GM19025 (cell line): ENCODE data around the gene NCKAP5.

Experiments used
- ATAC-seq: cut with Tn5 transposase; IDR thresholded peaks from one replicate; pipeline ENCODE4 v1.9.1; 2021; ENCODE audit warnings: mild to moderate bottlenecking, low read depth, moderate library complexity; ENCODE audit not compliant: unreplicated experiment

Gene NCKAP5

DNA sequence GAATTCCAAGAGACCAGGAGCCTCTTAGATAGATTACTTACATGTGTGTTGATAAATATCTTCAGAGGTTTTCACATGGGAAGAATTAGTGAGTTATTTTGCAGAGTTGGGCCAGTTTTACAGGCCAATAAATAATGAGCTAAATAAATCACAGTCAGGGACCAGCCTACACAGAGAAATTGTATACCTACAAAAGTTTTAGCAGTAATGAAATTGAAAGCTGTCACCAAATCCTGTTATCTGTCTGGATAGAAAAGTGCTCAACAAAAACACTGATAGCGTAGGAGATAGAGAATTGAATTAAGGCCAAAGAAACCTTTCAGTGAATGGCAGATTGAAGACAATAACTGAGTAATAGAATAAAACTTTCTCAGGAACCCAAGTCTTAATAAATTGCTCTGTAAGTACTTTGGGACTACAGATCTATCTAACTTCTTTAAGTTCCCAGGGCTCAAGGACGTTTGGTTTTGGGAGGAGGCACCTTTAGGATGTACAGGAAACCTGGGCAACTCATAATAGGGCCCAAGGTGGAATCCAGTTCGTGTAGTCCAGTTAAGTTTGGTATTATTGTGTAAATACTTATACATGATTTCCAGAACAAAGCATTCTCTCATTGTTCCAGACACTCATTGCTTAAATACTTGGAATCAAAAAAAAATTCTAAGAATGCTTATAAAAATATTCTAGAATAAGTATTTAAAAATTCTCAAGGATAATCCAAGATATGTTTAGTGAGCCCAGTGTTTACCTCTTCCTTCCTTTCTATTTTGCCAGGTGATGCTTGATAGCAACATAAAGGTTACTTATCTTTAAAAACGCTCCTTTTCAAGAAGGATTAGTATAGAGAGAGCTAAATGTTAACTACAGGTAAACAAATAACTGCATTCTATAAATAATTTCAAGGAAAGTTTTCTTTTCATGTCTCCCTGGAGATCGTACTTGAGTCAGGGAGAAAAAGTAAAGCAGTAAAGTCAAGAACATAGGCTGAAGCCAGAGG, 134.5 kb downstream of the NCKAP5 start:
- no peak for ATAC-seq

DNA sequence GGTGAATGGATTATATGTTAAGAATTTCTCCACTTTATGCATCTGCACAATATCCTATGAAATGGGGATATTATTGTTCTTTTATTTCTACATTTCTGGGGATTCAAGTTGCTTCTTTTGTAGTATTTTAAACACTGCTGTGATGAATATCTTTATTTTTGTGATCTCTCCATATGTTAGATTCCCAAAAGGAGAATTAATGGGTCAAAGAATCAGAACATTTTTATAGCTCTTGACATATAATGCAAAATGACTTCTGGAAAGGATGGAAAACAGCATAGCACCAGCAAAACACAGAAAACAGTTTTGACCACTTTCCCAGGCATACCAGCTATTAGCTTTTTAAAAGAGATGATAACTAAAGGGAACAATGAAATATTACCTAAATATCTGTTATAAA, 135.5 kb downstream of the NCKAP5 start:
- ATAC-seq: no peak

DNA sequence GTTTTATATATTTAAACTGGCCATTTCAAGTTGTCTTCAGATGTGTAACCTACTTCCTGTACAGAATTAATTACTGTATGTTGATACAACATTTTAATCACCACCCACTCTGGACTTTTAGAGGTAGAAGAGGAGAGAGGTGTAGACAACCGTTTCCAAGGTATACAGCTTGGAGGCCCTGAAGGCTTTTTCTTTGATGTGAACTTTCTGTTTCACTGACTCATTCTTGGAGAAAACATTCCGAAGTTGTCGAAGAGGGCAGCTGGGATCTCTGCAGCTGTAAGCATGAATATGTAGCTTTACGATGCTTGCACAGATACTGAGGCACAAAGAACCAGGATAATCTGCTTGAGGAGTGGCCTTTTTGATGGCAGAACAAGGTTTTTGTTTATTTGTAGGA, 137.0 kb downstream of the NCKAP5 start:
- ATAC-seq: no peak

DNA sequence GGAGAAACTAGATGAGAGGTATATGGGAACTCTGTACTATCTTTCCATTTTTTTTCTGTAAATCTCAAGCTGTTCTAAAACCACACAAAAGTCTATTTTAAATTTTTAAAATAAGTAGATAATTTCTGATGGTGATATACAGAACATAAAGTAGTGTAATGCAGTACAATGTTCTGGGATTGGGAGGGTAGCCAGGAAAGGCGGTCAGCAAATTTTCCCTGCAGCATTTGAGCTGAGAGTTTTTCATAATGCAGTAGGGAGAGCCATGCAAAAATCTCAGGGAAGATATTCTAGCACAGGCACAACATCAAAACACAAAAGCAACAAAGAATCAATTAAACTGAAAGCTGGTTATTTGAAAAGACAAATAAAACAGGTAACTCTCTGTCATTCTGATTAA, 141.5 kb downstream of the NCKAP5 start:
- no peak for ATAC-seq

DNA sequence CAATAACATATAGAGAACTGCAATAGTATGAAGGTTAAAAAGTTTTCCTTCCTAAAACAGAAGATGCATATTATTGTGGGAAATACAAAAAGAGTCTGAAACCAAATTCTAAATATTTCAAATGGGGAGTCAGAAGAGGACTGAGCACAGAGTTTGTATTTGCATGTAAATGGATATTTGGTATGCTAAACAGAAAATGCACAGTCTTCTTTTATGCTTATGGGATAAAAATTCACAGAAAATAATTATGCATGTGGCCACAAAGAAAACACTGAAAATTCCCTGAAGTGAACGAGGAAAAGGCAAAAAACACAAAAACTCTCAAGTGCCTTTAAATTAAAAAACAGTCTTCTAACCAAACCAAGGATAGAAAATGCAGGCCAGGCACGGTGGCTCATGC, 142.7 kb downstream of the NCKAP5 start:
- no peak for ATAC-seq

DNA sequence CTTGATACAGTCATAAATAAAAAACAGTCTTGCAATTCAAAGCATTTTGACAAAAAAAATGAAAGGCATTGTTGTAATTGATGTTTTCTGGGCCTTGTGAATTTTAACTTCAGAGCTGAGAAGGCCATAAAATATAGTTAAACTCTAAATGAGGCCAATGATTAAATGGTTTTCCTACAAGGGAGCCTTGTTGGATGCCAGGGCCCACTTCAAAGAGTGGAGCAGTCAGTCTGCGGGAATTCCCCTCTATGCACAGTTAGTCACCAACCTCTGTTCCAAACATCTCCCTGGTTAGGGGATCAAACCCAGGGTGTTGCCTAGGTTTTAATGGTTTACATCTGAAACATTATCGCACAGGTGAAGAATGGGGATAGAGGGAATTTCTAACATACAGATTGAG, 143.4 kb downstream of the NCKAP5 start:
- ATAC-seq: no peak

DNA sequence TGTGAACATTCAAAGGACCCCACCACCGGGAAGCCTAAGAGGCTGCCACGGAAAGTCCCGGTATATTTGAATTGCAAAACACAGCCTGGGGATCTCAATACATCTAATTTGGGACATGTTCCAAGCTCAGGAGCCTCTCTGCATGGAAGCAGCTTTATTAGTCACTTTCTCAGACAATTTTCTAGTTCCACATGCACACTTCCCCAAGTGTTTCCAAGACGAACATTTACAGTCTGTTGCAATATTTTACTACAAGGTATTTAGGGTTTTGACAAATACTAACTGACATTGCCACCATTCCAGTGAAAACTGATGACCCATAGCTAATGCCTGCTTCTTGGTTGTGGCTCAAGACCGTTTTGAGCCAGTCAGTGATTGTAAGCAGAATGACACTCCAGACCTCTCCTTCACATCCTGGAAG, 145.3 kb downstream of the NCKAP5 start:
- no peak for ATAC-seq

DNA sequence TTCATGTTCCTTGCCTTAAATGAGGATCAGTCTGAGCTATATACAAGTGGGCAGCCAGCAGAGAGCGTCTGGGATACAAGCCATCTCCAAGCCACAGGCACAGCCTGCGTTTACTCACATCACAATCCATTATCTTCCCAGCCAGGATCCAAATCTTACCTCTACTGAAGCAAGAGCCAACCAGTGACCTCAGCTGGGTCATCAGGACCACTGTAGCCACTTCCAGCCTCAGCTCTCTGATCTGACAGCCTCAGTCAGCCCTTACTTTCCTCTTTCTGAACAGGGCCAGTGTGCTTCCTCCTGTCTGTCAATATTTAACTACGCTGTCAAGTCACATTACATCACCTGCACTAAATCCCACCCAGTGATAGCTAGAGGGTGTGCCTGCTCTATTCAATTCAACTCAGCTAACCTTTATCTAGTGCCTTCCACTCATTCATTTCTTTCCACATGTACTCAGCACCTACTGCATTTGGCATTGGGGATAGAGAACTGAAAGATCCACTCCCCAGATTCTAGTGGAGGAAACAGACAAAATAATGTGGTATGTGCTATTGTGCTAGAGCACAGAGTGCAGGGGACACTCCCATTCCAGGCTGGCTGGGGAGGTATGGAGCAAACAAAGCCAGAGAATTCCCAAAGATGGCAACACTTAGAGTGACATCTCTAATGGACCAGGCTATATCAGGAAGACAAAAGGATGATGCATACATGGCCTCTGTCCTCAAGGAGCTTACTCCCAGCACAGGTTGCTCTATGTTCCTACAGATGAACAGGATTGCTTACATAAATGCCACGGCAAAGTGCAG, 146.5 kb downstream of the NCKAP5 start:
- peak; percentile 95 for ATAC-seq

DNA sequence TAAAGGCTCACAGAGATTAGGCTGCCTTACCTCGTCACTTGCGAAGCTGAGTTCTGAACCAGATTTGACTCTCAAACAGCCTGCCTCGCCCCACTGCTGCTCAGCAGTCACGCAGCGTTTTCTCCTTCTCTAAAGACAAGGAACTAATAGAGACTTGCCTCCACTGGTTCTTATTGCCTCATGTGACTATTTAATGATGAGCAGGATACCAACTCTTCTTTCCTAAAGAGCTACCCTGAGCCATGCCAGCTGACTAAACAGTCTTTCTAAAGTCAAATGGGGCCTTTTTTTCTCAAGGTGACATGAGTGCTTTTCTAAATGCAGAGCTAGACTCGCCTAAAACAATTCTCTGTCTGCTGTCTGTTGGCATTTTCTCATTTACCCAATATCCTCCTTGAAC, 147.5 kb downstream of the NCKAP5 start:
- ATAC-seq: no peak

DNA sequence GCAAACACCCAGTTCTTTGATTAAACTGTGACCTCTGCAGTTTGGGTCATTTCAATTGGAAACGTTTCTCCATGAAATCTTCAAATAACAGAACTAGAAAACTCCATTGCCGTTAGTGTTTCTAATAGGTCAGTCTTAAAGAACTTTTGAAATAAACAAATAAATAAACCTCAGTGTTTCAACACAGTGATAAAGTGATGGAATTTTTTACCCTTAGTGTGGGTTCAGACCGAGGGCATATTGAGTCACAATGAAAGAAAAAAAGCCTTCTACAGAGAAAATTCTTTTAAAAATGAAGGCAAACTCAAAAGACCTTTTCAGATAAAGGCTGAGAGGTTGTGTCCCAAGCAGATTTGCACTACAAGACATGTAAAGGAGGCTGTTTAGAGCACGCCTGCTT, 149.6 kb downstream of the NCKAP5 start:
- ATAC-seq: no peak

DNA sequence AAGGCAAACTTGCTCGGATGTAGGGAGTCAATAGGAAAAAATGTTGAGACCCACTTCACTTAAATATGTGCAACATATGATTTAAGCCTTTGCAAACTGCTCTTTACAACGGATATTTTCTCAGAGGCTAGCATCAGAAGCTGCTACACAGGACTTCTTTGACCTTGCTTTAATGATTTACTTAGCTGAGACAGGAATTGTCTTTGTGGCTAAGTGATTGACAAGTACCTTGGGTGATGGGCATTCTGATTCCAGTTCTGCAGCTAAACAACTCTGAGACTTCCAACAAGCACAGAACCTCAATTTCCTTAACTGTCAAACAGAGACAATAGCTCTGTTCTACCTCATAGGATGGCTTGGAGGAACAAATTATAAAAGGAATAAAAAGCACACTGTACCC, 150.2 kb downstream of the NCKAP5 start:
- peak; percentile 33 for ATAC-seq

DNA sequence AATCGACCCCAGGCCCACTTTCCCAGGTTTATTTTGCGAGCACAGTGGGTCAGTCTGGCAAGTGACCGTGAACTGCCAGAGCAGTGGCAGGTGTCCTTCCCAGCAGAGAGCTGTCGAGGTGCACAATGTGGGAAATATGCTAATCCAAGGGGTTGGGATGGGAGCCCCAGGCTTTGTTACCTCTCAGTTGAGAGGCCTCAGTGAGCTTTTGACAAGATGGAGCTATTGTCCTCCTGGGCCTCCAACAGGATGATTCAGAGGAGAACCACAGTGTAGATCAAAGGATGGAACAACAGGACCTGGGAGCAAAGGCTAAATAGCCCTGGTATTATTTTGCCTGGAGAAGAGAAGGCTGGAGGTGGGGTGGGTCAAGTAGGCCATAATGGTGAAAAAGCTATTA, 150.8 kb downstream of the NCKAP5 start:
- no peak for ATAC-seq

DNA sequence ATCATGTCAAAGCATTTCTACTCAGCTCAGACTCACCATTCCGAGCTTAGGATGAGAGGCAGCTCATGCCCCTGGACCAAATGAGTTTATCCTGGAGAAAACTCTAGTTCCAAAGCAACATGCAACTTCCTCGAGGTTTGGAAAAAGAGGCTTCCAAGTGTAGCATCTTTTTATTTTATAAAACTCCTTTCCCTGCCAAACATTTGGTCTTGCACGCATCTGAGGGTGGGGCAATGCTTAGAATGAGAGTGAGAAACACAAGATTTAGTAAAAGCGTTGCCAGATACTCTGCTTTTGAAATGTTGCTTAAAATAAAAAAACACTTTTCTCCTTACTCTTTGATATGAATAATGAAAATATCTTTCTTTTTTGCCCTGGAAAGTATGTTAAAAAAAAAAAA, 151.5 kb downstream of the NCKAP5 start:
- ATAC-seq: no peak

DNA sequence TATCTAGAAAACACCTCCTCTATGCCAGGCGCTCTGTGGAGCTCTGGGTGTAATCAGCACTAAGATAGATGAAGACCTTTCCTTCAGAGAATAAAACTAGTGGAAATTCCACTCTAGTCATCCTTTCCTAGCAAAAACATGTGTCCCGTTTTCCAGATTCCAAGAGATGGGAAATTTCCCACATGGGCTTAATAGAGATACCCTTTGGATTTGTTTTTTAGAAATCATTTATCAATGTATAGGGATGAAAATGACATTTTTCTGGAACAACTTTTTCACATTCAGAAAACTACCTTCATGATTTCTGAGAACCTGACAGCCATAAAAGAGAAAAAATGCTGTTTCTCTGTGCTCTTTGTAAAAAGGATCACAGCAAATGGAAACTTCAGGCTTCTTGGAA, 152.1 kb downstream of the NCKAP5 start:
- no peak for ATAC-seq

DNA sequence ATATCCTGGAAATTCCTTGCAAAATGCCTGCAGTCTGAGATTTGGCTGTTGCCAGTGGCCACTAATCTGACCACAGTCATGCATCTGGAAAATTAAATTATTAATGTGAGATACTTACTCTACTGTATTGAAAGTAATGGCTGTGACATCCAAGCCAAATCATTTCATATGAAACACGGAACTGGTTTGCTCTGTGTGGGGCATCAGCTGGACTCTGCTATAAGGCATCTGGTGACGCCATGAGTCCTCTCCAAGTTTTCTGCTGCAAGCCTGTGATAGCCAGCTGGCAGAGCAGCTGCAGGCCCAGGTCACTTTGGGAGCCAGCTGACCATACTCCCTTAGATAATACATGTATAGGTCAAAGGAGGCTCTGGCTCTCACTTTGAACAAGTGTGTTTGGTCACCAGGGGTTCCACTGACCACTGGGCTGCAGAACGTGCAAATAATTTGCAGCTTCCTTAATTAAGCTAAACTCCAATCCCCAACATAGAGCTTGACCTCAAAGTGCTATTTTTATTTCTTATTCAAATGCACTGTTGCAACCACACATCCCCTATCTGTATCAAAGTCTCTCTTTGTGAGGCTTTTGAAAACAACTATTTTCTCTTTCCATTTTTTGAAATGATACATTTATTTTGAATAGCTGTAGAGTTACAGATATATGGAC, 152.9 kb downstream of the NCKAP5 start:
- no peak for ATAC-seq

DNA sequence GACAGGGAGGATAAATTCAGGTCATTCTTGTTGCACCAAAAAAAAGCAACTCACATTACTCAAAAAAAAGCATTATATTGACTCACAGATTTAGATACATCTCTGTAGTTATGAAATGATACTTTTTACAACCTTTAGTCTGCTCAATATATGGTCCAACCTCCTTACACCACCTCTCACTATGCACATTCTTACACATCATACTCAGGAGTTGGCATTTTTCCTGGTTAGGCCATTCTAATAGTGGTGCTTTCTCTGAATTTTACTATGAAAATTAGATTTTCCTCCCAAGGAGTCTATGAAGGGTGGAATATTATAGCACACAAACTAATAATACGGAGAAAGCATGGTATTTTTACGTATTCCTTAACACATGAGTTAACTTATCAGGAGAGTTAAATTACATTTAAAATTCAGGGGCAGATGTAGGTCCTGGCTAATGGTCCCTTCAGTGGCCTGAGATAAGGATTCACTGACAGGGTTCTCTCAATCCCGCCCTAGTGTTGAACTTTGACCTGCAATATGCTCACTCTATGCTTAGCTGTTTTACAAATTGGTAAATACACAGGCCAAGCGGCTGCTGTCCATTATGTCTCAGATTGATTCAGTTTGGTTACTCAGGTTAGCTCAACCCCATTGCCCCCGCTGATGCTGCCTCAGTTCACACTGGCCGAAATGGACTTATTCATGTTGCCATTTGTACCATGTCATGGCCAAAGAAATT, 153.6 kb downstream of the NCKAP5 start:
- ATAC-seq: no peak

DNA sequence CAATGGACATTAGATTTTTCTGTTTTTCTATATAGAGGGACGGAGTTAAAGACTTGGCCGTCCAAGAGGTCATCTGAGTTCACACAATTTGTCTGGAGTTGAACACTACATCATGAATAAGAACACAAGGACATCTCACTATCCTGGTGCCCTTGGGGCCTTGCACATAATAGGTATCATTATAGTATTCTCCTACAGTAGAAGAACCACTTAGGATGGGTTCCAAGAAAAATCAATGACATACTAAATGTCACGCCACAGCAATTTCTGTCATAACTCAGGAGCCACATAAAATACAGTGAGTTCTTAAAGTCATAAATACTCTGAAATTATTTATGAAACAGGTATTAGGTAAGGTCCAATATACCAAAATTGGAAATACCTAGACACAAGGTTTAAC, 154.4 kb downstream of the NCKAP5 start:
- no peak for ATAC-seq

DNA sequence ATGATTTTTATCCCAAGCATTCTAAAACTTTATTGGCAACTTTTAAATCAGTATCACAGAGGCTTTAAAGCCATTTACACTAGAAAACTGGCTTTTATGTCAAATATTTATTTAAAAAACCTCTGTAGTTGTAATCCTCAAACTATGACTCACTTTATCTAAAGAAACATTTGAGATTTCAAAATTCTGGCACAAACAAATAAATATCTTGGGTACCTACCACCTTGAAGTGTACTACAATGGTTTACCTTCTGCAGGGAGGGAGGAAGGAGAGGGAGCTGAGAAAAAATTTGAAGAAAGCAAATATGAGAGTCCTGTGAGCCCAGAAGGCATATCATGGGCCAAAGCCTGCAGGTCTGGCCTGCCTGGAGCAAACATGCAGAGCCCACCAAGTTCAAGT, 155.6 kb downstream of the NCKAP5 start:
- ATAC-seq: no peak

DNA sequence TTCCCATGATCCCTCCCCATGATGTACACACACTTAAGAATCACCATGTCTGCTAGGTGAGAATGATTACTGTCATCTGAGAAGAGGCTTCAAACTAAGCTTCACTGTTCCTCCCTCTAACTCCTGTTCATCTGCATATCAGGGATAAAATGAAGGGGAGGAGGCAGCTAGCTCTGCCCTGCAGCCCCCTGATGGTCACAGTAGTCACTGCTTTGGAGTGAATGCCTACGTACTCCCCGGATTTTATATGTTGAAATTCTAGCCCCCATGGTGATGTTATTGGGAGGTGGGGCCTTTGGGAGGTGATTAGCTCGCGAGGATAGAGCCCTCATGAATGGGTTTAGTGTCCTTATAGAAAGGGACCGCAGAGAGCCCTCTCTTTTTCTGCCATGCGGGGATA, 156.4 kb downstream of the NCKAP5 start:
- no peak for ATAC-seq

DNA sequence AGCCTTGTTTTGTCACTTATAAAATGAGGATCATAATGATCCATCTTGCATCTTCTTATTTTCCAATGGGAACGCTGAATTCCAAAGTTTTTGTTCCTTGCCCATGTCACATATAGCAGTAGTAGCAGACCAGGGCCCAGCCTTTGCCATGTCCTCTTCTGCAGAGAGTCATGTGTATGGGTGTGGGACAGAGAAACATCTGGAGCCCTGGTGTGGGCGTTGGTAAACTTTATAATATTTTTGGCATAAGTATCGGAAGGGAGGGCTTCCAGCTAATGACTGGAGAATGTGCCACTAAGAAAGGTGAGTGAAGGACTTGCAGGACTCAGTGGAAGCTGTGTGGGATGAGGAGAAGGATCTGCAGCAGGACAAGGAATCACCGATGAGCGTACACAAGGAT, 157.2 kb downstream of the NCKAP5 start:
- ATAC-seq: no peak
